TTC549 (cell line): Measurements from ENCODE around the gene CDH3.

ENCODE experiments used
- FAIRE-seq: peaks from 2 replicates; lab custom pipeline; 2012; peaks lifted over from hg19 to GRCh38; lab: Jason Lieb, UNC

Gene CDH3

GRCh38 chr16:68644715-68645493 lies at the start of gene CDH3:
TSS of gene CDH3 (plus strand) at chr16:68645310. CDS start at chr16:68645380, 70 bp downstream.
- no peak for FAIRE-seq

GRCh38 chr16:68596266-68596665 lies 48.8 kb upstream of the CDH3 start:
- FAIRE-seq = no peak

DNA sequence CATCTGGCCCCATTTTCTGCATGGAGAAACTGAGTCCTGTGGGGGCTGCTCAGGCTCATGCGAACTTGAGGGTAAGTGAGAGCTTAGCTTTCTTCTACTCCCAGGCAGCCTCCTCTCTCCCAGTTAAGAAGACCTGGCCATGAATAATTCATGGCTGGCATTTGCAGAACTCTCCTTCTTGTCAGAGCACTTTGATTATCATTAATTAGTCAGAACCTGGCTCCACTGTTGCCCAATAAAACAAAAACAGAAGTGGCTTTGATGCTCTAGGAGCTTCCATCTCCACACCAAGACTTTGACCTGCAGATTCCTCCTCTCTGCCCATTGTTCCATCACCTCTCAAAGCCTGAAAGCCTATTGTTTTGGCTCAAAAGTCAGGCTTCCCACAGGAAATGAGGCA lies 45.5 kb upstream of the CDH3 start:
- no peak for FAIRE-seq

- FAIRE-seq = no peak
Measured at GRCh38 chr16:68605746-68606145, 39.4 kb upstream of the CDH3 start.

DNA sequence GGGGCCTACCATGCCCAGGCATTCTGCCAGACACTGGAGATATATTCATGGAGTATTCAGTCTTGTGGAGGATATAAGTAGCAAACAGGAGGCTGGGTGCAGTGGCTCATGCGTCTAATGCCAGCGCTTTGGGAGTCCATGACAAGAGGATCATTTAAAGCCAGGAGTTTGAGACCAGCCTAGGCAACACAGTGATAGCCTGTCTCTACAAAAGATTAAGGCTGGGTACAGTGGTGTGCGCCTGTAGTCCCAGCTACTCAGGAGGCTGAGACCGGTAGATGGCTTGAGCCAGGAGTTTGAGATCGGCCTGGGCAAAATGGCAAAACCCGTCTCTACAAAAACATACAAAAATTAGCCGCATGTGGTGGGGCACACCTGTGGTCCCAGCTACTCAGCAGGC lies 37.7 kb upstream of the CDH3 start:
- no peak for FAIRE-seq

- no peak for FAIRE-seq
Measured at GRCh38 chr16:68608330-68608729, 36.8 kb upstream of the CDH3 start.

DNA sequence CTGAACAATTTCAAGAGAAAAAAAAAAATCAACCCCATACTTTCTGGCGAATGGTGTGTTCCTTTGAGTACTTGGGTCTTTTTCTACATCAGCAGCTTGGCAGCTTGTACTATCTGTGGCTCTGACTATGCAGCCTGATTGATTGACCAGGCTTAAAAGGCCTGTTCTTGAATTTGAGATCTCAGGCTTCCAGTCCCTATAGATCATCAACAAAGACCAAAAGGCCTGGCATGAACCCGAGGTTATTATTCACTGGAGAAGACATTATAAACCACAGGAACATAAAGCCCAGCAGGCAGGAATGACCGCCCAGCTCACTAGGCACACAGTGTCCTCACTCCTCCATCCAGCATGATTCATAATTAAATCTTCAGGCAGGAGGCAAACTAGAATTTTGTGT lies 32.1 kb upstream of the CDH3 start:
- FAIRE-seq = no peak

- FAIRE-seq = no peak
Measured at GRCh38 chr16:68617734-68618133, 27.4 kb upstream of the CDH3 start.

- FAIRE-seq = no peak
Measured at GRCh38 chr16:68626557-68626956, 18.6 kb upstream of the CDH3 start.

DNA sequence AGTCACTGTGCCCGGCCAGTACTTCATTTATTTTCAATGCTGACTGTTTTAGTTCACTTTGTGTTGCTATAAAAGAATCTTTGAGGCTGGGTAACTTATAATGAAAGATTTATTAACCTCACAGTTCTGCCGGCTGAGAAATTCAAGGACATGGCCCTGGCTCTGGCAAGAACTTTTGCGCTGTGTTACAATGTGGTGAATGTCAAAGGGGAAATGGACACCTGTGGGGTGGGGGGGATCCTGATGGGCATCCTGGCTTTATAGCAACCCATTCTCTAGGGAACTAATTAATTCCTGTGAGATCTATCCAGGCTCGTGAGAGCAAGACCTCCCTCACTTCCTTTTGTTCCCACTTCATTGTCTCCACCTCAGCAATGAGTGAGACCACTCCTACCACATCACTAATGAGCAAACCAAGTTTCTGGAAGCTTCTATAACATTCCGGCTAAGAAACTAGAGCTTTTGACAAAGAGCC lies 17.1 kb upstream of the CDH3 start:
- no peak for FAIRE-seq

- no peak for FAIRE-seq
Measured at GRCh38 chr16:68629351-68629910, 15.7 kb upstream of the CDH3 start.

DNA sequence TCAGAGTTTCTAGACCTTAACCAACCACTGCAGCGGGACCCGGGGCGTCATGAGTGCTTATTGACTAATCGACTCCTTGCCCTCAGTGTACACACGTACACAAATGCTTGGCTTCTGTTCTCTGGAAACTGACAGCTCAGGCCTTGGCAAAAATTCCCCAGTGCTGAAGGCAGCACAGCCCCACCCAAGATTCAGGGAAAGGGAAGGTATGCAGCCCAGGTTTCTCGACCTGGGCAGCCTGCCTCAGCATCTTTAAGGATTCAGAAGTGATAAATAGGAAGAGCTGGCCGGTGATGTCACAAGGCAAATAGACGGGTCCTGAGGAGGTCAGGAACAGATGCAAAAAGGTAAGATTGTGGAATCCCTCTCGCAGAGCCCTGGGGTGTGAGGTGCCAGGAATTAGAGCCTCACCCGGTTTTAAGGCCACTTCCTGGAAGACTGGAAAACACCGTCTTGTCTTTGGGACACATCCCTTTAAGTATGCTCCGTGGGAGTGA lies 9.0 kb upstream of the CDH3 start:
- no peak for FAIRE-seq

DNA sequence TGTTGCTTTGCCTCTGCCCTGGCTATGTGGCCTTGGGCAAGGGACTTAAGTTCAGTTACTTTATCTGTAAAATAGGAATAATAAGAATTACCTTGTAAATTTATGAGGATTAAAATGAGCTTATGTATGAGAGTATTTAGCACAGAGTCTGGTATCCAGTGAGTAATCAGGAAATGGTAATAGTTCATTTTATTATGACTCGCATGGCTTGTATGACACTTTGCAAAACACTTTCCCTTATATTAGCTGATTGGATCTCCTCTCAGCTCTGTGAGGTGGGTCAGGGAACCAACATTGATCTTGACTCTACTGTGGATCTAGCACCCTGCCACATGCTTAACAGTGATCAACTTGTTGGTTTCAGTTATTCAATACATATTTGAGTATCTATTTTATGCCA lies 8.3 kb upstream of the CDH3 start:
- FAIRE-seq = no peak

GRCh38 chr16:68640972-68641371 lies 4.1 kb upstream of the CDH3 start:
- no peak for FAIRE-seq

DNA sequence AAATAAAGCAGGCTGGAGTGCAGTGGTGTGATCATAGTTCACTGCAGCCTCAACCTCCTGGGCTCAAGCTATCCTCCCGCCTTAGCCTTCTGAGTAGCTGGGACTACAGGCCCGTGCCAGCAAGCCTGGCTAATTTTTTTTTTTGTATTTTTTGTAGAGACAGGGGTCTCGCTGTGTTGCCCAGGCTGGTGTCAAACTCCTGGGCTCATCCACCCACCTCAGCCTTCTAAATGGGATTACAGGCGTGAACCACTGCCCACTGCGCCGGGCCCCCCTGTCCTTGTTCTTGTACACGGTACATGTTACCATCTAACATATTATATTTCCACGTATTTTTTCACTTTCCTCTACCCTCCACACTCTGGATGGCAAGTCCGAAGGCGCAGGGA lies 3.1 kb upstream of the CDH3 start:
- FAIRE-seq = no peak

GRCh38 chr16:68642436-68643101 lies 2.5 kb upstream of the CDH3 start:
- no peak for FAIRE-seq

GRCh38 chr16:68643227-68643626 lies 1.9 kb upstream of the CDH3 start:
- FAIRE-seq = no peak

GRCh38 chr16:68643847-68644246 lies 1.3 kb upstream of the CDH3 start:
- FAIRE-seq = no peak

GRCh38 chr16:68644296-68644695 lies 814 bp upstream of the CDH3 start:
- no peak for FAIRE-seq

GRCh38 chr16:68645494-68646388 lies 631 bp downstream of the CDH3 start:
- no peak for FAIRE-seq

DNA sequence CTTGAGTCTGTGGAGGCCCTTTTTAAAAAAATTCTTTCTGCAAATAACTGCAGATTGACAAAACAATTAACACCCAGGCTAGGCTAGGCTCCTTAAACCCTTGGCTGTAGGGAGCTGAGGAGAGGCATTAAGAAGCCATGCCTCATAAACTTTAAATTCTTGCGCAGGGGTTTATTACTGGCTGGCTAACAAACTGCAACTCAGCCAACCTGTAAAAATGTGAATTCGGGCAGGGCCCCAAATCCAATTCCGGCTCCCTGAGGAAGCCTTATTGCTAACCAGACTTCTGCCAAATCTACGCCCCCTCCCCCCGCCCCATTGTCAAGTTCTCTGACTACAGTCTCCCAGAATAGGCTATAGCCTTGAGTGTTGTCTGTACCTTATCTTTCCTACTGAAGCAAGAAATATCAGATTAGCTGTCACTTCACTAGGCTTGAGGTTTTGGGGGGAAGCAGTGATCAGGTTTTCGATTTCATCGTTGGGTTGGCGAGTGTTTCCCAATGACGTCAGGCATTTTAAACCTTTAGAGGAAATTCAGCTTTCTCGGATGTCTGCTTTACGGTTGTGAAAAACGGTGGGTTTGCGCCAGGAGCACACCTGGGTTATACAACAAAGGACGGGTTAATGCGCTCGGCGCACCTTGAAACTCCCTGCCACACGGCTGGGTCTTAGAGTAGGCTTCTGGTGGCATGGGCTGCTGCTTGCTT lies 2.0 kb downstream of the CDH3 start:
- FAIRE-seq = no peak

DNA sequence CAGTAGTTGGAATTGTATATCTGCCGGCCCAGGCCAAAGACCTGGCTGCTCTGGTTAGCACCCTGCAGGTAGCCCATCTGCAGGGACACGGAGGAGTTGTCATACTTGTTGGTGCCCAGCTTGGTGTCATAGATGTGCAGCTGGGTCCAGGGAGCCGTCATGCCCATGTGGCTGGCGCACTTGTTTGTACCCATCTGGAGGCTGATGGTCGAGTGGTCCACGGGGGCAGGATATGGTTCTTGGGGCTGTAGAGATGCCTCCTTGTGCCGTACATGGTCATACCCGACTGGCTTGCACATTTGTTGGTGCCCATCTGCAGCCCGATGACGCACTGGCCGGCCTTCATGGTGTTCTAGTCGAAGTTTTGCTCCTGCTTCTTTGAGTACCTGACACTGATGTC lies 6.0 kb downstream of the CDH3 start:
- no peak for FAIRE-seq
